GM12878 (cell line): ENCODE results near the gene SLC45A1.

Source experiments
- CTCF ChIP-seq, 3 experiments: IDR thresholded peaks in 2 of 3; conservative IDR thresholded peaks in 1 of 3; 2 replicates each; pipeline ENCODE4 v1.5.1; 2011; ENCODE audit warnings: low read depth in 3 of 3, low read length in 3 of 3, mild to moderate bottlenecking in 3 of 3, control low read depth in 2 of 3, moderate library complexity in 2 of 3, inconsistent platforms in 1 of 3, mixed read lengths in 1 of 3; ENCODE audit not compliant: control insufficient read depth in 2 of 3, insufficient read depth in 1 of 3; ENCODE audit errors: extremely low read depth in 1 of 3
- SIN3A ChIP-seq: IDR thresholded peaks from 2 replicates; pipeline ENCODE4 v1.6.1; 2012; ENCODE audit warnings: low read depth, low read length, improper control_type of control experiment
- STAT1 ChIP-seq: fragments of 450-650 bp; conservative IDR thresholded peaks from 2 replicates; pipeline ENCODE4 v1.6.1; 2014; ENCODE audit warnings: antibody characterized with exemption, mild to moderate bottlenecking

- TF ChIP-seq STAT1 = no peak
- TF ChIP-seq SIN3A = no peak
- TF ChIP-seq CTCF (IDR thresholded peaks at IDR 0.05 in 2 of 3, conservative IDR thresholded peaks at IDR 0.05 in 1 of 3; ENCODE audit: control insufficient read depth in 2 of 3, extremely low read depth in 1 of 3, insufficient read depth in 1 of 3, low read depth in 3 of 3, low read length in 3 of 3) = no peak
Observed at GRCh38 chr1:8313231-8313630, 4.7 kb upstream of the SLC45A1 start.
